GM19324 (cell line): Measurements from ENCODE around the gene TMEM138.

Experiments
- ATAC-seq: cut with Tn5 transposase; IDR thresholded peaks from one replicate; pipeline ENCODE4 v1.9.1; 2021; ENCODE audit warnings: mild to moderate bottlenecking, moderate library complexity; ENCODE audit not compliant: unreplicated experiment, low FRiP score

Gene TMEM138

GRCh38 chr11:61340979-61341378 lies 21.2 kb upstream of the TMEM138 start:
- no peak for ATAC-seq

- no peak for ATAC-seq
Measured at GRCh38 chr11:61341706-61342105, 20.5 kb upstream of the TMEM138 start.

GRCh38 chr11:61342207-61342803 lies 19.9 kb upstream of the TMEM138 start:
- no peak for ATAC-seq

- no peak for ATAC-seq
Measured at GRCh38 chr11:61343792-61344745, 18.1 kb upstream of the TMEM138 start.

- ATAC-seq = no peak
Measured at GRCh38 chr11:61345170-61345610, 17.0 kb upstream of the TMEM138 start.

GRCh38 chr11:61345954-61346843 lies 16.0 kb upstream of the TMEM138 start:
- no peak for ATAC-seq

- no peak for ATAC-seq
Measured at GRCh38 chr11:61347916-61348461, 14.2 kb upstream of the TMEM138 start.

GRCh38 chr11:61349189-61349751 lies 12.9 kb upstream of the TMEM138 start:
- ATAC-seq = no peak

- ATAC-seq = no peak
Measured at GRCh38 chr11:61349916-61350315, 12.3 kb upstream of the TMEM138 start.

- no peak for ATAC-seq
Measured at GRCh38 chr11:61350336-61350735, 11.8 kb upstream of the TMEM138 start.

GRCh38 chr11:61350803-61351202 lies 11.4 kb upstream of the TMEM138 start:
- ATAC-seq = no peak

- ATAC-seq = no peak
Measured at GRCh38 chr11:61352038-61352437, 10.1 kb upstream of the TMEM138 start.

GRCh38 chr11:61353131-61354067 lies 8.8 kb upstream of the TMEM138 start:
- no peak for ATAC-seq

- no peak for ATAC-seq
Measured at GRCh38 chr11:61354208-61354607, 8.0 kb upstream of the TMEM138 start.

GRCh38 chr11:61356706-61357105 lies 5.5 kb upstream of the TMEM138 start:
- ATAC-seq = no peak

- ATAC-seq = no peak
Measured at GRCh38 chr11:61357233-61357893, 4.8 kb upstream of the TMEM138 start.

- no peak for ATAC-seq
Measured at GRCh38 chr11:61357894-61358239, 4.3 kb upstream of the TMEM138 start.

- ATAC-seq = no peak
Measured at GRCh38 chr11:61358566-61358965, 3.6 kb upstream of the TMEM138 start.

GRCh38 chr11:61359516-61359915 lies 2.7 kb upstream of the TMEM138 start:
- no peak for ATAC-seq
